HepG2 (cell line): Measurements from ENCODE around the gene PNKP. TPM values are rescaled to one million over a fixed set of nuclear protein-coding genes. Genes with fewer than 3 reads are reported as not detected.

Experiments used
- ATAC-seq: fragments of 200-7000 bp; cut with Tn5 transposase; 3 replicates; pipeline ENCODE4 v1.9.1; 2020; ENCODE audit warnings: mild to moderate bottlenecking, moderate library complexity
- BruUV-seq: library from RNA; stranded (reverse); fragments of 400-500 nt; replicated peaks from 2 replicates; lab custom pipeline; 2021; lab: Mats Ljungman, UMichigan
- CTCF ChIA-PET: fragments of 300-600 bp; formaldehyde crosslinking; extraction: SDS; loops from one replicate; lab custom pipeline; 2021; ENCODE audit warnings: low total read pairs, inconsistent platforms, low intra/inter-chr PET ratio; lab: Yijun Ruan, JAX
- POLR2A ChIA-PET: fragments of 350-600 bp; sonication (Branson Sonifier 250); formaldehyde crosslinking; loops from one replicate; lab custom pipeline; 2020; ENCODE audit warnings: antibody characterized with exemption, inconsistent platforms; lab: Yijun Ruan, JAX
- DNase-seq: peaks from one replicate; pipeline ENCODE4 v3.0.0-alpha.2; 2015; ENCODE audit warnings: low spot score
- FAIRE-seq: peaks from 3 replicates; lab custom pipeline; 2011; peaks lifted over from hg19 to GRCh38; lab: Jason Lieb, UNC
- H2AFZ ChIP-seq: one replicate; pipeline ENCODE4 v1.6.1; 2011; ENCODE audit warnings: low read length, inconsistent platforms
- H3K27ac ChIP-seq: fragments of 300-600 bp; 3 replicates; pipeline ENCODE4 v1.8.0; 2011; ENCODE audit warnings: mixed run types, mild to moderate bottlenecking, mixed read lengths, low read length, inconsistent platforms; ENCODE audit not compliant: insufficient read depth; ENCODE audit errors: extremely low read length
- H3K27me3 ChIP-seq, 2 experiments: fragments of 200-600 bp in 1 of 2; 2 replicates in 1 of 2; 3 replicates in 1 of 2; pipeline versions ENCODE4 v1.6.0 to v1.8.0; 2011; ENCODE audit warnings: low read length in 2 of 2, mild to moderate bottlenecking in 2 of 2, moderate library complexity in 2 of 2, inconsistent platforms in 1 of 2; ENCODE audit not compliant: insufficient read depth in 2 of 2, control insufficient read depth in 1 of 2
- H3K36me3 ChIP-seq, 2 experiments: fragments of 200-600 bp in 1 of 2; replicated peaks in 1 of 2; 2 replicates in 1 of 2; 3 replicates in 1 of 2; pipeline versions ENCODE4 v1.5.1 to v1.8.0; 2011; ENCODE audit warnings: low read length in 2 of 2, inconsistent platforms in 1 of 2; ENCODE audit not compliant: insufficient read depth in 2 of 2, control insufficient read depth in 1 of 2
- H3K4me1 ChIP-seq: 2 replicates; pipeline ENCODE4 v1.5.1; 2012; ENCODE audit warnings: low read length, inconsistent platforms; ENCODE audit not compliant: insufficient read depth
- H3K4me2 ChIP-seq: 2 replicates; pipeline ENCODE4 v1.6.0; 2011; ENCODE audit warnings: low read depth, low read length, inconsistent platforms
- H3K4me3 ChIP-seq, 3 experiments: fragments of 200-600 bp in 1 of 3; sonication (generic), shearing (Covaris generic) in 1 of 3; replicated peaks in 1 of 3; 2 replicates each; pipeline ENCODE4 v1.5.1; 2011 to 2016; ENCODE audit warnings: low read length in 3 of 3, inconsistent platforms in 2 of 3, low read depth in 2 of 3, mild to moderate bottlenecking in 2 of 3, control low read depth in 1 of 3, mixed read lengths in 1 of 3; ENCODE audit not compliant: insufficient read depth in 1 of 3
- H3K79me2 ChIP-seq: one replicate; pipeline ENCODE4 v1.6.1; 2011; ENCODE audit warnings: low read length, inconsistent platforms; ENCODE audit not compliant: insufficient read depth
- H3K9ac ChIP-seq: 2 replicates; pipeline ENCODE4 v1.6.0; 2011; ENCODE audit warnings: mild to moderate bottlenecking, low read depth, low read length, inconsistent platforms; ENCODE audit not compliant: insufficient read depth
- H3K9me3 ChIP-seq: 2 replicates; pipeline ENCODE4 v1.5.1; 2012; ENCODE audit warnings: mild to moderate bottlenecking, low read length
- H4K20me1 ChIP-seq: 2 replicates; pipeline ENCODE4 v1.6.0; 2011; ENCODE audit warnings: inconsistent platforms, mild to moderate bottlenecking, low read length, moderate library complexity; ENCODE audit not compliant: insufficient read depth
- HNRNPUL1 ChIP-seq: fragments of 200-400 bp; formaldehyde crosslinking; IDR thresholded peaks from 2 replicates; pipeline ENCODE4 v1.6.1; 2017; ENCODE audit warnings: low read depth, mild to moderate bottlenecking, low read length, moderate library complexity
- KLF13 ChIP-seq: sonication (generic); formaldehyde crosslinking; IDR thresholded peaks from 2 replicates; pipeline ENCODE4 v1.4.0; 2020; ENCODE audit warnings: mild to moderate bottlenecking, missing genetic modification reagents
- MAF1 ChIP-seq: sonication (generic); formaldehyde crosslinking; IDR thresholded peaks from 2 replicates; pipeline ENCODE4 v1.5.0; 2020; ENCODE audit warnings: missing genetic modification reagents, borderline replicate concordance
- NFRKB ChIP-seq: fragments of 450-650 bp; IDR thresholded peaks from 2 replicates; pipeline ENCODE4 v1.6.1; 2017
- NR2F2 ChIP-seq: IDR thresholded peaks from 2 replicates; pipeline ENCODE4 v1.6.1; 2012; ENCODE audit warnings: low read depth, inconsistent platforms, borderline replicate concordance
- ONECUT2 ChIP-seq: sonication (generic); formaldehyde crosslinking; IDR thresholded peaks from 2 replicates; pipeline ENCODE4 v1.4.0; 2020; ENCODE audit warnings: missing genetic modification reagents
- RELA ChIP-seq: sonication (generic); formaldehyde crosslinking; IDR thresholded peaks from 2 replicates; pipeline ENCODE4 v1.4.0; 2020; ENCODE audit warnings: missing genetic modification reagents
- SNAPC2 ChIP-seq: sonication (generic); formaldehyde crosslinking; IDR thresholded peaks from 2 replicates; pipeline ENCODE4 v1.8.1; 2022; ENCODE audit warnings: mild to moderate bottlenecking, missing genetic modification reagents
- ZNF205 ChIP-seq: IDR thresholded peaks from 2 replicates; pipeline ENCODE4 v1.6.1; 2018; ENCODE audit warnings: missing biosample characterization, missing genetic modification reagents
- WGBS: methylation state at CpG from one replicate; pipeline ENCODE4 v1.1.6; 2017; ENCODE audit warnings: low lambda C conversion rate; 5-methylcytosine and 5-hydroxymethylcytosine counted together
- in situ Hi-C: cut with HindIII; loops from 2 replicates; pipeline ENCODE4 v1.10.0; 2017; ENCODE audit warnings: low pct_unique_long_range_greater_than_20kb; ENCODE audit not compliant: extremely low pct_ligation_motif_present
- intact Hi-C: fragments of 100-400 bp; cut with micrococcal nuclease; formaldehyde crosslinking; loops from one replicate; pipeline ENCODE4 v1.10.0; 2022; ENCODE audit not compliant: unreplicated experiment
- polyA plus RNA-seq, 8 experiments: library from polyadenylated mRNA; depleted of rRNA in 3 of 8; stranded (reverse) in 7 of 8; unstranded in 1 of 8; fragments of >200 nt; fragmentation: Illumina TruSeq in 4 of 8; extraction: Trizol in 4 of 8; gene quantifications; 2 replicates each; pipeline versions ENCODE4 v1.2.1 to v1.2.3, GENCODE V29; 2011 to 2016; ENCODE audit warnings: low read depth in 4 of 8, missing spikeins in 1 of 8, mixed read lengths in 1 of 8; ENCODE audit not compliant: insufficient read depth in 1 of 8
- total RNA-seq, 5 experiments: library from RNA; depleted of rRNA; stranded (reverse); fragments of >200 nt; fragmentation: Illumina TruSeq; extraction: Trizol; gene quantifications; 2 replicates each; pipeline ENCODE4 v1.2.3, GENCODE V29; 2016; ENCODE audit warnings: low read depth in 1 of 5
- TF ChIP-seq, protein P1 (sequence below): IDR thresholded peaks from 2 replicates; pipeline ENCODE4 v1.6.1; 2018; ENCODE audit warnings: missing genetic modification reagents, mild to moderate bottlenecking, missing compliant biosample characterization

PNKP gene
- total and polyA plus RNA-seq, 2 of the 13 experiments (the other 11 are each of a cell fraction or from before 2014, with no cell fraction given), result 12.7 to 27.1 TPM

DNA sequence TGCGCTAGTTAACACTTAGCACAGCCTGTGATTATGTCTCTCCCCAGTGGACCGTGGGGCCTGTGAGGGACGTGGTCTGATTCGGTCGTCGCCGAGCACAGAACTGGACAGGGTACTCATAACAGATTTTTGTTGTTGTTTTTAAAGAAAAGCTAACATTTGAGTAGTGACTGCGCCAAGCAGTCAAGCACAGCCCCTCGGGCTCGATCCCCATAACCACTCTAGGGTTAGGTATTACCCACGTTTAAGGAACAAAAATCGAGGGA, 17.2 kb downstream of the PNKP start (continued):
- TF ChIP-seq MAF1 (CRISPR knock-in tag) (0 out of 2 replicates have a peak, but pooled peaks have one; percentile 3), NFRKB (no peak), HNRNPUL1 (no peak), RELA (CRISPR knock-in tag) (no peak), SNAPC2 (CRISPR knock-in tag) (no peak)
- TF ChIP-seq, protein P1, sequence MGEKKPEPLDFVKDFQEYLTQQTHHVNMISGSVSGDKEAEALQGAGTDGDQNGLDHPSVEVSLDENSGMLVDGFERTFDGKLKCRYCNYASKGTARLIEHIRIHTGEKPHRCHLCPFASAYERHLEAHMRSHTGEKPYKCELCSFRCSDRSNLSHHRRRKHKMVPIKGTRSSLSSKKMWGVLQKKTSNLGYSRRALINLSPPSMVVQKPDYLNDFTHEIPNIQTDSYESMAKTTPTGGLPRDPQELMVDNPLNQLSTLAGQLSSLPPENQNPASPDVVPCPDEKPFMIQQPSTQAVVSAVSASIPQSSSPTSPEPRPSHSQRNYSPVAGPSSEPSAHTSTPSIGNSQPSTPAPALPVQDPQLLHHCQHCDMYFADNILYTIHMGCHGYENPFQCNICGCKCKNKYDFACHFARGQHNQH (CRISPR knock-in tag), result no peak

DNA sequence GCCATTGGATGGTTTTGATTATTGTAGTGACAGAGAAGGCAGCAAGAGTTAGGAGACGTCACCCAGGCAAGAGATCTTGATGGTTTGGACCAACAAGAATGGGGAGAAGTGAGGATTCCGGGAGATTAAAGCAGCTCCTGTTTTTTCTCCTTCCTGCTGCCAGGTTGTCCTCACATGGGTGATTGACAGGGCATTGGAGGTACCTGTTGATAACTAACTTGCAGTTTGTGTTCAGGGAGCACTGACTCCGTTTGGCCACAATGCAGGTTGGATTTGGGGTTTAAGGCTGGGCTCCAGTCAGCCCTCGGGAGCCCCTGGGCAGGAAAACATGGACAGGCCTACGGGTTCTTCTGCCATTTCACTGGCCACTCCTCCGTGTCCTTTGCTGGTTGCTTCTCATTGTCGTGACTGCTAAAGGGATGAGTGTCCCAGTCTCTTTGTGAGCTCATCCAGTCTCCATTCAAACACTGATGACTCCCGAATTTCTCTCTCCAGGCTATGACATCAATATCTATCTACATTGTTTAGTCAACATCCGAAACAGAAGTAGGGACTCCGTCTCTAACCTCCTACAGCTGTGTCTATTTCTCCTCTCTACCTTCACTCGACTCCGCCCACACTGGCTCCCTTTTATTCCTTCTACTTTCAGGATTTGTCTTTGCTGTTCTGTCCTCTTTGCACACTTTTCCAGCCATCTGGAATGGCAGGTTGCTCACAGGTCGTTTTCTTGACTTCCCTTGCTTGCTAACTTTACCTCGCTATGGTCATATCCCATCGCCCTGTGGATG, 17.7 kb downstream of the PNKP start:
- FAIRE-seq, result no peak
- H3K36me3 ChIP-seq, result peaks cover 6 to 8% of the 10 kb centered on the region in 2 experiments; a peak in 2 of 5 replicates
- TF ChIP-seq ONECUT2, result no peak
- TF ChIP-seq NR2F2, result no peak
- TF ChIP-seq KLF13 (CRISPR knock-in tag), result no peak
- 0 out of 2 replicates have a peak, but pooled peaks have one; percentile 10 for TF ChIP-seq ZNF205 (CRISPR knock-in tag)
- ChIA-PET POLR2A (interaction anchor here (0.9 to 3.1 kb wide), 8 partner anchors 13 to 84 kb away, joined by 3 to 29 read pairs (median 12); partner anchors contain the start of genes AKT1S1, AP2A1, ATF5 and NUP62), CTCF (no interaction called here)
- no peaks in the 10 kb centered on the region; a peak in 1 of 5 replicates for H3K27me3 ChIP-seq
- H3K4me1 ChIP-seq, result peaks cover 32% of the 10 kb centered on the region
- H3K4me3 ChIP-seq, result peak overlapping the region; percentile 89 to 93 (median 90)
- BruUV-seq, result no TSS peak
- 85% methylated on average over 14 of the region's 15 CpGs for WGBS
- peak overlapping the region; percentile 100 for H3K27ac ChIP-seq
- H4K20me1 ChIP-seq, result peaks cover 23% of the 10 kb centered on the region
- H2AFZ ChIP-seq, result no peak overlapping the region
- DNase-seq, result no peak
- in situ Hi-C loops (no loop called here), intact Hi-C loops (no loop called here)
- peak overlapping the region; percentile 96 for H3K9ac ChIP-seq
- H3K4me2 ChIP-seq, result peak overlapping the region; percentile 73
- no peak for ATAC-seq
- H3K9me3 ChIP-seq, result no peaks in the 10 kb centered on the region
- H3K79me2 ChIP-seq, result peaks cover 24% of the 10 kb centered on the region
